Measurements from ENCODE around the gene ANGPTL3. TPM values are rescaled to one million over a fixed set of nuclear protein-coding genes. Genes with fewer than 3 reads are reported as not detected.
"Not testable (repeated sequence)": the region's sequence is repeated elsewhere in the genome, so short reads cannot be mapped to it uniquely, and the experiment has no call there.

Gene ANGPTL3, protein sequence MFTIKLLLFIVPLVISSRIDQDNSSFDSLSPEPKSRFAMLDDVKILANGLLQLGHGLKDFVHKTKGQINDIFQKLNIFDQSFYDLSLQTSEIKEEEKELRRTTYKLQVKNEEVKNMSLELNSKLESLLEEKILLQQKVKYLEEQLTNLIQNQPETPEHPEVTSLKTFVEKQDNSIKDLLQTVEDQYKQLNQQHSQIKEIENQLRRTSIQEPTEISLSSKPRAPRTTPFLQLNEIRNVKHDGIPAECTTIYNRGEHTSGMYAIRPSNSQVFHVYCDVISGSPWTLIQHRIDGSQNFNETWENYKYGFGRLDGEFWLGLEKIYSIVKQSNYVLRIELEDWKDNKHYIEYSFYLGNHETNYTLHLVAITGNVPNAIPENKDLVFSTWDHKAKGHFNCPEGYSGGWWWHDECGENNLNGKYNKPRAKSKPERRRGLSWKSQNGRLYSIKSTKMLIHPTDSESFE
- under 1 TPM in 1 of 2 donors, not detected in 1; 0.12 TPM for total RNA-seq

DNA sequence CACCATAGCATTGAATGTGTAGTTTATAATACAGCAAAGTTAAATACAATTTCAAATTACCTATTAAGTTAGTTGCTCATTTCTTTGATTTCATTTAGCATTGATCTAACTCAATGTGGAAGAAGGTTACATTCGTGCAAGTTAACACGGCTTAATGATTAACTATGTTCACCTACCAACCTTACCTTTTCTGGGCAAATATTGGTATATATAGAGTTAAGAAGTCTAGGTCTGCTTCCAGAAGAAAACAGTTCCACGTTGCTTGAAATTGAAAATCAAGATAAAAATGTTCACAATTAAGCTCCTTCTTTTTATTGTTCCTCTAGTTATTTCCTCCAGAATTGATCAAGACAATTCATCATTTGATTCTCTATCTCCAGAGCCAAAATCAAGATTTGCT lies at the start of gene ANGPTL3:
Gene ANGPTL3, plus strand, starts transcription at position 240 of the 400 bp plus-strand sequence. Its CDS starts 47 bp downstream, at position 287.
- H3K27me3 ChIP-seq: no peaks in the 10 kb centered on the region
- intact Hi-C loops (cut with DNase I): no loop called here
- TF ChIP-seq, protein P1, sequence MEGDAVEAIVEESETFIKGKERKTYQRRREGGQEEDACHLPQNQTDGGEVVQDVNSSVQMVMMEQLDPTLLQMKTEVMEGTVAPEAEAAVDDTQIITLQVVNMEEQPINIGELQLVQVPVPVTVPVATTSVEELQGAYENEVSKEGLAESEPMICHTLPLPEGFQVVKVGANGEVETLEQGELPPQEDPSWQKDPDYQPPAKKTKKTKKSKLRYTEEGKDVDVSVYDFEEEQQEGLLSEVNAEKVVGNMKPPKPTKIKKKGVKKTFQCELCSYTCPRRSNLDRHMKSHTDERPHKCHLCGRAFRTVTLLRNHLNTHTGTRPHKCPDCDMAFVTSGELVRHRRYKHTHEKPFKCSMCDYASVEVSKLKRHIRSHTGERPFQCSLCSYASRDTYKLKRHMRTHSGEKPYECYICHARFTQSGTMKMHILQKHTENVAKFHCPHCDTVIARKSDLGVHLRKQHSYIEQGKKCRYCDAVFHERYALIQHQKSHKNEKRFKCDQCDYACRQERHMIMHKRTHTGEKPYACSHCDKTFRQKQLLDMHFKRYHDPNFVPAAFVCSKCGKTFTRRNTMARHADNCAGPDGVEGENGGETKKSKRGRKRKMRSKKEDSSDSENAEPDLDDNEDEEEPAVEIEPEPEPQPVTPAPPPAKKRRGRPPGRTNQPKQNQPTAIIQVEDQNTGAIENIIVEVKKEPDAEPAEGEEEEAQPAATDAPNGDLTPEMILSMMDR (IDR thresholded peaks at IDR 0.05): no peak
- no peak within 1 kb of the TSS for H3K27ac ChIP-seq
- no peak for DNase-seq
- no peak within 1 kb of the TSS for H3K9ac ChIP-seq (ENCODE audit: low read depth in 2 of 2, low read length in 2 of 2)
- H3K36me3 ChIP-seq: no peaks in the 10 kb centered on the region
- no peaks in the 10 kb centered on the region for H3K4me1 ChIP-seq
- H3K4me3 ChIP-seq: no peak within 1 kb of the TSS
- H3K9me3 ChIP-seq: no peaks in the 10 kb centered on the region

DNA sequence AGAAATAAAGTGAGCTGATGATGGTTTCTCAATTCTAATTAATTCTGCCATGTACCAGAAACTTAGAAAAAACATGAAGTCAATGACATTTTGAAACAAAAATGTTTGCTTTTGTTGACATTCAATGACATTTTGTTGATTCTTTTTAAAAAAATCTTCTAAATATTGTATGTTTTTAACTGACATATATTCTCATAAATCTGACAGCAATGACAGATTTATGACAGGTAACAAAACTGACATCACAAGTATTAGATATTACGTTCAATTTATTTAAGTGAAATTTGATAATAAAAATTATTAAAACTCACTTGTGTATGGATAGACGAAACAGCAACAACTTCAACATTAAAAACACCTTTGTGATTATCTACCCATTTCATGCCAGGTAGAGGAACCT lies 36.0 kb upstream of the ANGPTL3 start:
- Histone ChIP-seq H3K4me1 (no peaks in the 10 kb centered on the region), H3K36me3 (no peaks in the 10 kb centered on the region), H3K9me3 (no peaks in the 10 kb centered on the region), H3K4me3 (no peak overlapping the region), H3K27ac (no peak overlapping the region), H3K9ac (ENCODE audit: low read depth in 2 of 2, low read length in 2 of 2) (no peak overlapping the region), H3K27me3 (no peaks in the 10 kb centered on the region)
- TF ChIP-seq, protein P1 (IDR thresholded peaks at IDR 0.05): no peak
- no peak for DNase-seq
- intact Hi-C loops (cut with DNase I): no loop called here

DNA sequence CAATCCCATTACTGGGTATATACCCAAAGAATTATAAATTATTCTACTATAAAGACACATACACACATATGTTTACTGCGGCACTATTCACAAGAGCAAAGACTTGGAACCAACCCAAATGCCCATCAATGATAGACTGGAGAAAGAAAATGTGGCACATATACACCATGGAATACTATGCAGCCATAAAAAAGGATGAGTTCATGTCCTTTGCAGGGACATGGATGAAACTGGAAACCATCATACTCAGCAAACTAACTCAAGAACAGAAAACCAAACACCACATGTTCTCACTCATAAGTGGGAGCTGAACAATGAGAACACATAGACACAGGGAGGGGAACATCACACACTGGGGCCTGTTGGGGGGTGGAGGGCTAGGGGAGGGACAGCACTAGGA lies 30.1 kb upstream of the ANGPTL3 start:
- intact Hi-C loops (cut with DNase I); H3K27ac ChIP-seq; H3K36me3 ChIP-seq; H3K27me3 ChIP-seq; H3K9me3 ChIP-seq; DNase-seq; H3K4me1 ChIP-seq; H3K9ac ChIP-seq (ENCODE audit: low read depth in 2 of 2, low read length in 2 of 2); H3K4me3 ChIP-seq: not testable (repeated sequence)

DNA sequence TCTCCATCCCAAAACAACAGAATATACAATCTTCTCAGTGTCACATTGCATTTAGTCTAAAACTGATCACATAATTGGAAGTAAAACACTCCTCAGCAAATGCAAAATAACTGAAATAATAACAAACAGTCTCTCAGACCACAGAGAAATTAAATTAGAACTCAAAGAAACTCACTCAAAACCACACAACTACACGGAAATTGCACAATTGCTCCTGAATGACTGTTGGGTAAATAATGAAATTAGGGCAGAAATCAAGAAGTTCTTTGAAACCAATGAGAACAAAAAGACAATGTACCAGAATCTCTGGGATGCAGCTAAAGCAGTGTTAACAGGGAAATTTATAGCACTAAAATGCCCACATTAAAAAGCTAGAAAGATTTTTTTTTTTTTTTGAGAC lies 29.4 kb upstream of the ANGPTL3 start:
- intact Hi-C loops (cut with DNase I): not testable (repeated sequence)

DNA sequence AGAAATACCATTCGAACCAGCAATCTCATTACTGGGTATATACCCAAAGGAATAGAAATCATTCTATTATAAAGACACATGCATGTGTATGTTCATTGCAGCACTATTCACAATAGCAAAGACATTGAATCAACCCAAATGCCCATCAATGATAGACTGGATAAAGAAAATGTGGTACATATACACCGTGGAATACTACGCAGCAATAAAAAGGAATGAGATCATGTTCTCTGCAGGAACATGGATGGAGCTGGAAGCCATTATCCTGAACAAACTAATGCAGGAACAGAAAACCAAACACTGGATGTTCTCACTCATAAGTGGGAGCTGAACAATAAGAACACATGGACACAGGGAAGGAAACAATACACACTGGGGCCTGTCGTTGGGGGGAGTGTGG lies 25.8 kb upstream of the ANGPTL3 start:
- H3K27ac ChIP-seq; H3K4me3 ChIP-seq; H3K4me1 ChIP-seq; H3K9ac ChIP-seq (ENCODE audit: low read depth in 2 of 2, low read length in 2 of 2); H3K9me3 ChIP-seq; H3K27me3 ChIP-seq; H3K36me3 ChIP-seq; intact Hi-C loops (cut with DNase I); DNase-seq: not testable (repeated sequence)

More for the DNA sequence above, 29.4 kb upstream of the ANGPTL3 start:
- H3K9me3 ChIP-seq; H3K27ac ChIP-seq; H3K4me1 ChIP-seq; H3K4me3 ChIP-seq; H3K36me3 ChIP-seq; H3K27me3 ChIP-seq; H3K9ac ChIP-seq (ENCODE audit: low read depth in 2 of 2, low read length in 2 of 2); DNase-seq: not testable (repeated sequence)

DNA sequence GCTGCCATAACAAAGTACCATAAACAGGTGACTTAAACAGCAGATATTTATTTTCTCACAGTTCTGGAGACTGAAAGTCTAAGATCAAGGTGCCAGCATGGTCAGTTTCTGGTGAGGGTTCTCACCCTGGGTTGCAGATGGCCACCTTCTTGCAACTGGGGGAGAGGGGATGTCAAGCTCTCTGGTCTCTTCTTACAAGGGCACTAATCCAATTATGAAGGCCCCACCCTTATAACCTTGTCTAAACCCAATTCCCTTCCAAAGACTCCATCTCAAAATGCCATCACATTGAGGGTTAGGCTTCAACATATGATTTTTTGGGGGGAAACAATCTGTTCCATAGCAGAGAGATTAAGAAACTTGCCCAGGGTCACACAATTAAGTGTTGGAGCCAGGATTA lies 24.8 kb upstream of the ANGPTL3 start:
- Histone ChIP-seq H3K9ac (ENCODE audit: low read depth in 2 of 2, low read length in 2 of 2) (no peak overlapping the region), H3K9me3 (no peaks in the 10 kb centered on the region), H3K4me3 (no peak overlapping the region), H3K36me3 (no peaks in the 10 kb centered on the region), H3K4me1 (no peaks in the 10 kb centered on the region), H3K27ac (no peak overlapping the region), H3K27me3 (no peaks in the 10 kb centered on the region)
- TF ChIP-seq, protein P1 (IDR thresholded peaks at IDR 0.05): no peak
- DNase-seq: no peak
- intact Hi-C loops (cut with DNase I): no loop called here

DNA sequence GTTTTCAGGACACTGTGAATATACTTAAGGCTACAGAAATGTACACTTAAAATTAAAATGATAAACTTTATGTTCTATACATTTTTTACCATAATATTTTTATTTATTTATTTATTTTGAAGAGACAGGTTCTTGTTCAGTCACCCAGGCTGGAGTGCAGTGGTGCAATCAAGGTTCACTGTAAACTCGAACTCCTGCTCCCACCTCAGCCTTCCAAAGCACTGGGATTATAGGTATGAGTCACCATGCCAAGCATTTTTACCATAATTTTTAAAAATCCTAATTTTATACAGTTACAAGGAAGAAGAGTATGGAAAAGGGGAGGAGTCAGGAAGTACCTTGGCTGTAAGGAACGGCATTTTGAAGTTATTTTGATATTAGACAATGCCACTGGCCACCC lies 23.6 kb upstream of the ANGPTL3 start:
- DNase-seq: no peak
- no peak overlapping the region for H3K4me3 ChIP-seq
- H3K27me3 ChIP-seq: no peaks in the 10 kb centered on the region
- TF ChIP-seq, protein P1 (IDR thresholded peaks at IDR 0.05): no peak
- H3K27ac ChIP-seq: no peak overlapping the region
- H3K4me1 ChIP-seq: no peaks in the 10 kb centered on the region
- no peaks in the 10 kb centered on the region for H3K9me3 ChIP-seq
- no peaks in the 10 kb centered on the region for H3K36me3 ChIP-seq
- intact Hi-C loops (cut with DNase I): no loop called here
- no peak overlapping the region for H3K9ac ChIP-seq (ENCODE audit: low read depth in 2 of 2, low read length in 2 of 2)

All from colonic mucosa (tissue), 4 donors.